Skeletal muscle tissue (tissue), 4 donors: ENCODE measurements around the gene C12orf43. TPM values are rescaled to one million over a fixed set of nuclear protein-coding genes. Genes with fewer than 3 reads are reported as not detected.

Source experiments
- H3K27ac ChIP-seq: one replicate; pipeline ENCODE4 v1.7.0; 2013; ENCODE audit warnings: mild to moderate bottlenecking, low read depth, low read length, inconsistent platforms
- H3K27me3 ChIP-seq, 3 donors: one replicate each; pipeline ENCODE4 v1.7.0; 2013; ENCODE audit warnings: low read length in 3 of 3; ENCODE audit not compliant: control insufficient read depth in 3 of 3, insufficient read depth in 3 of 3
- H3K36me3 ChIP-seq, 3 donors: one replicate each; pipeline ENCODE4 v1.7.0; 2013; ENCODE audit warnings: low read length in 3 of 3; ENCODE audit not compliant: control insufficient read depth in 3 of 3, insufficient read depth in 3 of 3
- H3K4me1 ChIP-seq, 3 donors: one replicate each; pipeline ENCODE4 v1.7.0; 2013; ENCODE audit warnings: low read length in 3 of 3, mild to moderate bottlenecking in 3 of 3; ENCODE audit not compliant: control insufficient read depth in 3 of 3, insufficient read depth in 3 of 3
- H3K4me3 ChIP-seq, 3 donors: one replicate each; pipeline ENCODE4 v1.7.0; 2013; ENCODE audit warnings: low read length in 3 of 3
- H3K9ac ChIP-seq, 3 donors: one replicate each; pipeline ENCODE4 v1.7.0; 2013; ENCODE audit warnings: low read length in 3 of 3, mild to moderate bottlenecking in 3 of 3, moderate library complexity in 2 of 3, low read depth in 1 of 3
- H3K9me3 ChIP-seq, 3 donors: one replicate each; pipeline ENCODE4 v1.7.0; 2013; ENCODE audit warnings: low read length in 3 of 3; ENCODE audit not compliant: control insufficient read depth in 3 of 3
- total RNA-seq: library from RNA; depleted of rRNA; stranded (reverse); fragments of >200 nt; gene quantifications from one replicate; pipeline ENCODE4 v1.2.3, GENCODE V29; 2014
- donor health status: Osteomylitis.

Gene C12orf43
- total RNA-seq, 1 donor from 2014 or later = 8.4 TPM

- Histone ChIP-seq H3K36me3 (no peaks in the 10 kb centered on the region), H3K9ac (no peak overlapping the region), H3K9me3 (no peaks in the 10 kb centered on the region), H3K4me1 (no peaks in the 10 kb centered on the region), H3K4me3 (no peak overlapping the region), H3K27ac (no peak overlapping the region), H3K27me3 (no peaks in the 10 kb centered on the region)
Measured at GRCh38 chr12:121030576-121031212, 14.4 kb upstream of the C12orf43 start.

- no peak overlapping the region for H3K9ac ChIP-seq
- no peak overlapping the region for H3K4me3 ChIP-seq
- H3K4me1 ChIP-seq = no peaks in the 10 kb centered on the region
- H3K27ac ChIP-seq = no peak overlapping the region
- no peaks in the 10 kb centered on the region for H3K9me3 ChIP-seq
- H3K36me3 ChIP-seq = no peaks in the 10 kb centered on the region
- H3K27me3 ChIP-seq = no peaks in the 10 kb centered on the region
Measured at GRCh38 chr12:121026274-121027045, 10.2 kb upstream of the C12orf43 start.

- Histone ChIP-seq H3K27me3 (no peaks in the 10 kb centered on the region), H3K9ac (no peak overlapping the region), H3K4me1 (no peaks in the 10 kb centered on the region), H3K27ac (no peak overlapping the region), H3K4me3 (no peak overlapping the region), H3K36me3 (no peaks in the 10 kb centered on the region), H3K9me3 (no peaks in the 10 kb centered on the region)
Measured at GRCh38 chr12:121025442-121026226, 9.3 kb upstream of the C12orf43 start.

- Histone ChIP-seq H3K9ac (no peak overlapping the region), H3K27me3 (no peaks in the 10 kb centered on the region), H3K27ac (no peak overlapping the region), H3K4me3 (no peak overlapping the region), H3K36me3 (no peaks in the 10 kb centered on the region), H3K9me3 (no peaks in the 10 kb centered on the region), H3K4me1 (no peaks in the 10 kb centered on the region)
Measured at GRCh38 chr12:121023799-121024198, 7.5 kb upstream of the C12orf43 start.

GRCh38 chr12:121022713-121023112 lies 6.4 kb upstream of the C12orf43 start:
- Histone ChIP-seq H3K27me3 (no peaks in the 10 kb centered on the region), H3K9me3 (no peaks in the 10 kb centered on the region), H3K27ac (no peak overlapping the region), H3K4me1 (no peaks in the 10 kb centered on the region), H3K9ac (no peak overlapping the region), H3K4me3 (no peak overlapping the region), H3K36me3 (no peaks in the 10 kb centered on the region)

GRCh38 chr12:121021754-121022153 lies 5.5 kb upstream of the C12orf43 start:
- no peak overlapping the region for H3K4me3 ChIP-seq
- H3K27ac ChIP-seq = no peak overlapping the region
- no peak overlapping the region for H3K9ac ChIP-seq
- no peaks in the 10 kb centered on the region for H3K27me3 ChIP-seq
- no peaks in the 10 kb centered on the region for H3K4me1 ChIP-seq
- H3K9me3 ChIP-seq = no peaks in the 10 kb centered on the region
- no peaks in the 10 kb centered on the region for H3K36me3 ChIP-seq

- H3K4me3 ChIP-seq = no peak overlapping the region
- H3K27me3 ChIP-seq = no peaks in the 10 kb centered on the region
- no peak overlapping the region for H3K27ac ChIP-seq
- H3K36me3 ChIP-seq = no peaks in the 10 kb centered on the region
- no peak overlapping the region for H3K9ac ChIP-seq
- peaks cover 6 to 7% (median 6%) of the 10 kb centered on the region in 3 donors for H3K4me1 ChIP-seq
- H3K9me3 ChIP-seq = no peaks in the 10 kb centered on the region
Measured at GRCh38 chr12:121018860-121019617, 2.8 kb upstream of the C12orf43 start.

- Histone ChIP-seq H3K4me1 (peaks cover 6 to 7% (median 6%) of the 10 kb centered on the region in 3 donors), H3K9ac (no peak overlapping the region), H3K27me3 (no peaks in the 10 kb centered on the region), H3K27ac (no peak overlapping the region), H3K36me3 (peaks cover 3 to 5% (median 3%) of the 10 kb centered on the region in 3 donors), H3K9me3 (no peaks in the 10 kb centered on the region), H3K4me3 (no peak overlapping the region)
Measured at GRCh38 chr12:121017966-121018491, 1.7 kb upstream of the C12orf43 start.

- Histone ChIP-seq H3K4me1 (peaks cover 6 to 7% (median 6%) of the 10 kb centered on the region in 3 donors), H3K36me3 (peaks cover 24 to 34% (median 25%) of the 10 kb centered on the region in 3 donors), H3K4me3 (no peak overlapping the region), H3K9ac (no peak overlapping the region), H3K27me3 (no peaks in the 10 kb centered on the region), H3K9me3 (no peaks in the 10 kb centered on the region), H3K27ac (no peak overlapping the region)
Measured at GRCh38 chr12:121013715-121014114, 2.6 kb downstream of the C12orf43 start.
